Nephron (organoid): ENCODE data around the gene RNU5D-1.
"Not testable (repeated sequence)": the region's sequence is repeated elsewhere in the genome, so short reads cannot be mapped to it uniquely, and the experiment has no call there.

ENCODE experiments used
- H3K27ac Mint-ChIP-seq, 3 experiments: 2 replicates each; pipeline ENCODE4 v1.8.0; 2020; ENCODE audit warnings: mixed read lengths in 3 of 3, mild to moderate bottlenecking in 2 of 3, moderate library complexity in 1 of 3
- H3K27me3 Mint-ChIP-seq: 2 replicates; pipeline ENCODE4 v1.8.0; 2021; ENCODE audit warnings: low read depth, mild to moderate bottlenecking, moderate library complexity, mixed read lengths
- H3K36me3 Mint-ChIP-seq: 2 replicates; pipeline ENCODE4 v1.8.0; 2020; ENCODE audit warnings: low read depth, mixed read lengths
- H3K4me1 Mint-ChIP-seq: 2 replicates; pipeline ENCODE4 v1.8.0; 2020; ENCODE audit warnings: mixed read lengths
- H3K4me3 Mint-ChIP-seq, 3 experiments: 2 replicates each; pipeline ENCODE4 v1.8.0; 2020; ENCODE audit warnings: mild to moderate bottlenecking in 3 of 3, mixed read lengths in 3 of 3, moderate library complexity in 2 of 3
- H3K9me3 Mint-ChIP-seq: 2 replicates; pipeline ENCODE4 v1.8.0; 2020; ENCODE audit warnings: mixed read lengths
- TF ChIP-seq, protein P1 (sequence below), 3 experiments: fragments of 200-600 bp; sonication (generic); IDR thresholded peaks; one replicate each; pipeline ENCODE4 v1.5.0; 2021; ENCODE audit warnings: antibody characterized with exemption in 3 of 3; ENCODE audit not compliant: unreplicated experiment in 3 of 3

RNU5D-1 gene

GRCh38 chr1:44701141-44701573 is 29.8 kb downstream of the RNU5D-1 start:
- H3K36me3 Mint-ChIP-seq, result no peaks in the 10 kb centered on the region
- H3K27ac Mint-ChIP-seq, result no peak overlapping the region
- no peaks in the 10 kb centered on the region for H3K4me1 Mint-ChIP-seq
- H3K27me3 Mint-ChIP-seq, result peaks cover 4% of the 10 kb centered on the region
- TF ChIP-seq, protein P1, sequence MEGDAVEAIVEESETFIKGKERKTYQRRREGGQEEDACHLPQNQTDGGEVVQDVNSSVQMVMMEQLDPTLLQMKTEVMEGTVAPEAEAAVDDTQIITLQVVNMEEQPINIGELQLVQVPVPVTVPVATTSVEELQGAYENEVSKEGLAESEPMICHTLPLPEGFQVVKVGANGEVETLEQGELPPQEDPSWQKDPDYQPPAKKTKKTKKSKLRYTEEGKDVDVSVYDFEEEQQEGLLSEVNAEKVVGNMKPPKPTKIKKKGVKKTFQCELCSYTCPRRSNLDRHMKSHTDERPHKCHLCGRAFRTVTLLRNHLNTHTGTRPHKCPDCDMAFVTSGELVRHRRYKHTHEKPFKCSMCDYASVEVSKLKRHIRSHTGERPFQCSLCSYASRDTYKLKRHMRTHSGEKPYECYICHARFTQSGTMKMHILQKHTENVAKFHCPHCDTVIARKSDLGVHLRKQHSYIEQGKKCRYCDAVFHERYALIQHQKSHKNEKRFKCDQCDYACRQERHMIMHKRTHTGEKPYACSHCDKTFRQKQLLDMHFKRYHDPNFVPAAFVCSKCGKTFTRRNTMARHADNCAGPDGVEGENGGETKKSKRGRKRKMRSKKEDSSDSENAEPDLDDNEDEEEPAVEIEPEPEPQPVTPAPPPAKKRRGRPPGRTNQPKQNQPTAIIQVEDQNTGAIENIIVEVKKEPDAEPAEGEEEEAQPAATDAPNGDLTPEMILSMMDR (IDR thresholded peaks at IDR 0.05; ENCODE audit: unreplicated experiment in 3 of 3), result no peak
- H3K4me3 Mint-ChIP-seq, result no peak overlapping the region
- no peaks in the 10 kb centered on the region for H3K9me3 Mint-ChIP-seq

DNA sequence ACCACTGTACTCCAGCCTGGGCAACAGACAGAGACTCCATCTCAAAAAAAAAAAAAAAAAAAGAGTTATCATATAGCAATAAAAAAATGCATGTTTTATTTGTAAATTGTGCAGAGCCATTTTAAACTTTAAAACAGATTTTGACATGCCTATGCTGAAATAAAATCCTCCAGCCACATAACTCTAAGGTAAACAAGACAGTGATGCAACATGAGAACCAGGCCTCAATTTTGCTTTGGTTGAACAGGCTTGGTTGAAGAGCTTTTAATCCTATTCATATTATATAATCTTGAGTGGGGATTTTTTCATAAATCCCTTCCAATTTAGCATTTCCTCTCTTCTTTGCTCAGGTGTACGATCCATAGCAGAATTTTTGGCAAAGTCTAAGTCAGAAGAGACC is 30.4 kb downstream of the RNU5D-1 start:
- no peaks in the 10 kb centered on the region for H3K4me1 Mint-ChIP-seq
- no peaks in the 10 kb centered on the region for H3K36me3 Mint-ChIP-seq
- no peak overlapping the region for H3K4me3 Mint-ChIP-seq
- peaks cover 4% of the 10 kb centered on the region for H3K27me3 Mint-ChIP-seq
- H3K27ac Mint-ChIP-seq, result no peak overlapping the region
- TF ChIP-seq, protein P1 (IDR thresholded peaks at IDR 0.05; ENCODE audit: unreplicated experiment in 3 of 3), result no peak
- H3K9me3 Mint-ChIP-seq, result no peaks in the 10 kb centered on the region

GRCh38 chr1:44699375-44699774 is 31.6 kb downstream of the RNU5D-1 start:
- not testable (repeated sequence) for H3K27me3 Mint-ChIP-seq, H3K9me3 Mint-ChIP-seq, H3K36me3 Mint-ChIP-seq, H3K4me3 Mint-ChIP-seq, H3K4me1 Mint-ChIP-seq, H3K27ac Mint-ChIP-seq

DNA sequence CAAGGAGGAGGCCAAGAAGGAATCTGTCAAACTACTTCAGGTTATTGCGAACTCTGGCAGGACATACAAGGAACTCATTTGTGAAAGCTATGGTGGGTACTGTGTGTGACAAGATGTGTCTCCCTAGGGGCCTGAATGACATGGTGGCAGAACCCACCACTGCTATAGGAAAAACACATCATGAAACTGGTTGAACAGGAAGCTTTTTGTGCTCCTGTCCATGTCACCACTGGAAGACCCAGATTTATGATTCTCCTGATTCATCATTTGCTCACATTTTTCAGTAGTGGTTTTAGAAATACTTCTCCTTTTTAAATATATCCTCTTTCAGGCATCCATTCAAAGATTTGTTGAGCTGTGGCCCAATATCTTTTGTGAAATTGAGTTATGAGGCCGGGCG is 32.8 kb downstream of the RNU5D-1 start:
- peaks cover 4% of the 10 kb centered on the region for H3K27me3 Mint-ChIP-seq
- no peaks in the 10 kb centered on the region for H3K4me1 Mint-ChIP-seq
- H3K9me3 Mint-ChIP-seq, result no peaks in the 10 kb centered on the region
- H3K4me3 Mint-ChIP-seq, result no peak overlapping the region
- H3K27ac Mint-ChIP-seq, result no peak overlapping the region
- no peaks in the 10 kb centered on the region for H3K36me3 Mint-ChIP-seq
- TF ChIP-seq, protein P1 (IDR thresholded peaks at IDR 0.05; ENCODE audit: unreplicated experiment in 3 of 3), result no peak

DNA sequence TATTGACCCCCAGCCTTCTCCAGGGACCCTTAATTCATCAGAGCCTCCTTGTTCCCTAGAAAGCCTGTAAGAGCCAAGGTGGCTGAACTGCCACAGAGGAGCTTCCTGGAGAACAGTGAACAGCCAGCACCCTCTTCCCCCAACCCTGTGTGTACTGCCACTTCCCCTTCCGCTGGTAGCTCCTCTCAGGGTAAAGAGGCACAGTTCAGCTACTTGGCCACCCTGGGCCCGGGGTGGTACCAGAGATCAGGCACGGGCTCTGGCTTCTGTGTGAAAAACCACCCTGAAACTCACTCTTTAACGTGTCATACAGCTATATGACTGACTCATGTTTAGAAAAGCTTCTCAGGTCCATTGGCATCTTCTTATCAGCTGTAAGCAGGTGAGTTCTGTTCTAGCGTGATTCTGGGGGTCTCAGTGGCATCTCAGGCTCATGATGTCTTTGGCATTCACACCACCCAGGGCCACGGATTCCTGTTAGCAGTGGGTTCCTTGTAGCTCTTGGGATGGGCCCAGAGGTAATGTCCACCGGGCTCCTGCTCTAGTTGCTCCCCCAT is 34.1 kb downstream of the RNU5D-1 start:
- TF ChIP-seq, protein P1 (IDR thresholded peaks at IDR 0.05; ENCODE audit: unreplicated experiment in 3 of 3), result no peak
- Mint-ChIP-seq H3K36me3 (no peaks in the 10 kb centered on the region), H3K27ac (no peak overlapping the region), H3K9me3 (no peaks in the 10 kb centered on the region), H3K27me3 (peaks cover 4% of the 10 kb centered on the region), H3K4me1 (no peaks in the 10 kb centered on the region), H3K4me3 (no peak overlapping the region)

DNA sequence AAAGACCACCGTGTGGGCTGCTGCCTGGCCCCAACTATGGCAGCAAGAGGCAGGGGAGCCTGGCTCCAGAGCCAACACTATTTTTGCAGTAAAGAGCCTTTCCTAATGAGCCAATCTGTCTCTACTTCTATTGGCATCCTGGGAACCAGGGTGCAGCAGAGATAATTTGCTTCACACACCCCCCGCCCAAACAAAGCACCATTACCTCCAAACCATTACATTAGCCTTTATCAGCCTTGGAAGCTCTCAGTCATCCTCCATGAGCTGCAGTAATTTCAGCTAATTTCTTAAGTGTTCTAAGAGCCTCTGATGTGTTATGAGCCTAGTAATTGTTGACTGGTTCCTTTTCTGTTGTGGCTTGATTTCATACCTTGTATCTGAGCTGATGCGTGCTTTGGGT is 34.9 kb downstream of the RNU5D-1 start:
- no peak overlapping the region for H3K27ac Mint-ChIP-seq

More for the DNA sequence above, 34.9 kb downstream of the RNU5D-1 start:
- no peak overlapping the region for H3K4me3 Mint-ChIP-seq
- no peaks in the 10 kb centered on the region for H3K4me1 Mint-ChIP-seq
- TF ChIP-seq, protein P1 (IDR thresholded peaks at IDR 0.05; ENCODE audit: unreplicated experiment in 3 of 3), result no peak
- H3K36me3 Mint-ChIP-seq, result peaks cover 5% of the 10 kb centered on the region
- H3K9me3 Mint-ChIP-seq, result no peaks in the 10 kb centered on the region
- H3K27me3 Mint-ChIP-seq, result peaks cover 4% of the 10 kb centered on the region
